Measurements from ENCODE around the gene IQGAP2.
"Not testable (repeated sequence)": the region's sequence is repeated elsewhere in the genome, so short reads cannot be mapped to it uniquely, and the experiment has no call there.

The IQGAP2 gene

GRCh38 chr5:76652809-76653414 lies 249.8 kb downstream of the IQGAP2 start:
- no peak for DNase-seq (ENCODE audit: low read depth in 3 of 3)

DNA sequence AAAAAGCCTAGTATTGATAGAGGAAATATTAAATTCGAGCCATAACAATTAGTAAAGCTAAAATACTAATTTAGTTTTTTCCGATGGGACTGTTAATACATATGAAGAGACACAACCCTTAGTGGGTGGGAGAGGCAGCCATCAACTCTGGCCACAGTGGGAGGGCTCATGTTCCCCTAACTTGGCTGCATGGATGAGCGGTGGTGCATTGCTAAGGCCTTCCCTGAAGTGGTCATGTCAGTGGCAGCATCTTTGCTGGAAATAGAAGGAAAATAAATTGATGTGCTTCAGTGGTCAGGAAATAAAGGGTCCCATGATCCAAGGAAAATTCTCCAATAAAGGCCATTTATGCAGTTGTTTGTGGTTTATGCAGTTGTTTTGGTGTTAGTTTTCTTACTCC lies 254.0 kb downstream of the IQGAP2 start:
- DNase-seq (ENCODE audit: low read depth in 3 of 3) = no peak

- DNase-seq (ENCODE audit: low read depth in 3 of 3) = no peak
Measured at GRCh38 chr5:76657683-76658311, 254.7 kb downstream of the IQGAP2 start.

DNA sequence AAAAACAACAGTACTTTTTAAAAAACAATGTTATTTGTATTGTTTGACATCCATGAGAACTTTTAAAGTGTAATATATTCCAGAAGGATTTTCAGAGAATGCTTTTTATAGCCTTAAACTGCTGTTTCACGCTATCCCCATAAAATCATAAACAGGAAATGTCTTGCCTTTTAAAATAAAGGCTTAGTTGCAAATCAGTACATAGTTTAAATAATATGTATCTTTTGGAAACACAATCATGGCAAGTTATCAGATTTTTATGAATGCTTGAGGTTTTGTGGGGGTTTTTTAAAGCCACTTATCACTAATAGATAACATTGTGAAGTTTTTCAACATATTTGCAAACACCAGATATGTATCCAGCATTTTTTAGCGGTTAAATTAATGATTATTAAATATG lies 257.3 kb downstream of the IQGAP2 start:
- DNase-seq (ENCODE audit: low read depth in 3 of 3) = no peak

GRCh38 chr5:76662521-76662920 lies 259.4 kb downstream of the IQGAP2 start:
- DNase-seq (ENCODE audit: low read depth in 3 of 3) = no peak

DNA sequence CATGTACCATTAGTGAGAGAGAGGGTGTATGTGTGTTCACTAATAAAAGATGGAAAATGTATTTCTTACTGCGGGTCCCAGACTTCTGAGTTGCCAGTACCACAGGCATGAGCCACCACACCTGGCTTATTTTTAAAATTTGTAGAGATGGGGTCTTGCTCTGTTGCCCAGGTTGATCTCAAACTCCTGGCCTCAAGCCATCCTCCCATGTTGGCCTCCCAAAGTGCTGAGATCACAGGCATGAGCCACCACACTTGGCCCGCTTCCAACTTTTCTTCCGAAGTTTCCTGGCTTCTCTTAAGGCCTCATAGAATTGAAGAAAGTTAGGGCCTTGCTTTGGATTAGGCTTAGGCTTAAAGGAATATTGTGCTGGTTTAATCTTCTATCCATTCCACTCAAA lies 260.5 kb downstream of the IQGAP2 start:
- DNase-seq (ENCODE audit: low read depth in 3 of 3) = no peak

- no peak for DNase-seq (ENCODE audit: low read depth in 3 of 3)
Measured at GRCh38 chr5:76664079-76664478, 261.0 kb downstream of the IQGAP2 start.

GRCh38 chr5:76667495-76667894 lies 264.4 kb downstream of the IQGAP2 start:
- no peak for DNase-seq (ENCODE audit: low read depth in 3 of 3)

- no peak for DNase-seq (ENCODE audit: low read depth in 3 of 3)
Measured at GRCh38 chr5:76669245-76669644, 266.2 kb downstream of the IQGAP2 start.

DNA sequence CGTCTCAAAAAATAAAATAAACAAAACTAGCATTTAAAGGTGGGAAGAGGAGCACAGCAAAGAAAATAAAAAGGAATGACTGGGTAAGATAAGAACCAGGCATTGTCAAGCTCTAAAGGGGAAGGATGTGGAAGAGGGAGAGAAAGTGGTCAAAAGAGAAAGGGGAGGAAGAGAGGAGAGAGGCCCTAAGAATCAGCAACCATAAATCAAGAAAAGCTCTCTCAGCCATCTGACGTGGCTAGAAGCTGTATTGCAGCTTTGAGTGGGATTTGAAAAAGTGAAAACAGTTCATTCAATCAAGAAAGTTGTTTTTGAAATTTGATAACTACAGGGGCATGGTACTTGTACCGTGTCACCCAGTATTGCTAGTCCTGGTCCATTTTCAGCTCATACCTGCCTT lies 267.4 kb downstream of the IQGAP2 start:
- no peak for DNase-seq (ENCODE audit: low read depth in 3 of 3)

DNA sequence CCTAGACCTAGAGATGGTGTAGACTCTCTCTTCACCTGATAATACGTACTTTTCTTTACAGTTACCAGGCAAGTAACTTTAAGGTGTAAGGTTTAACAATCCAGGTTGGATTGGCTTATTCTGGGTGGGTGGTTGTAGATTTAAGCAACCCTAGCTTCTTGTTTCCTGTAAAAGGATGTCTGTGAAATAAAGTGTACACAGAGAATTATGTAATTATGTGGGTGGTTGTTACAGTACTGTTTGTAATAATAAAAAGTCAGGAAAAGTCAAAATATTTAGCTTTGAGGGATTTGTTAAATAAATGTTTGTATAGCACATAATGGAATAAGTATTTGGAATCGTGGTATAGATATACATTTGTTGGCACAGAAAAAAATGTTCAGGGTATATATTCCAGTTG lies 269.2 kb downstream of the IQGAP2 start:
- DNase-seq (ENCODE audit: low read depth in 3 of 3) = no peak

DNA sequence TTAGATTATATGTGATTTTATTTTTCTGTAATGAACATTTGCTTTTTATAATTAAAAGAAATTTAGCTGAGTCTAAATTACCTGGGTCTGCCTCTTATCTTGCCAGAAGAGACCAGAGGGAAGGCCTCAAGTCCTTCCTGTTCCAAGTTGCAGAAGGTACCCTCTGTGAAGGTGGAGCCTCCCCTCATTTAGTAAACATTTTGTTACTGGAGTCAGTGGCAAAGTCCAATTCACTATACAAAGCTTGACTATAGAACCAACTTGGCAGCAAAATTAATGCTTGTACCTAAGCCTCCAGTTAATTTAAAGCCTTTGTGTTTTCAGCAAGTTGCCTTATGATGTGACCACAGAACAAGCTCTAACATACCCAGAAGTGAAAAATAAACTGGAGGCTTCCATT lies 270.0 kb downstream of the IQGAP2 start:
- no peak for DNase-seq (ENCODE audit: low read depth in 3 of 3)

GRCh38 chr5:76674330-76675066 lies 271.4 kb downstream of the IQGAP2 start:
- no peak for DNase-seq (ENCODE audit: low read depth in 3 of 3)

DNA sequence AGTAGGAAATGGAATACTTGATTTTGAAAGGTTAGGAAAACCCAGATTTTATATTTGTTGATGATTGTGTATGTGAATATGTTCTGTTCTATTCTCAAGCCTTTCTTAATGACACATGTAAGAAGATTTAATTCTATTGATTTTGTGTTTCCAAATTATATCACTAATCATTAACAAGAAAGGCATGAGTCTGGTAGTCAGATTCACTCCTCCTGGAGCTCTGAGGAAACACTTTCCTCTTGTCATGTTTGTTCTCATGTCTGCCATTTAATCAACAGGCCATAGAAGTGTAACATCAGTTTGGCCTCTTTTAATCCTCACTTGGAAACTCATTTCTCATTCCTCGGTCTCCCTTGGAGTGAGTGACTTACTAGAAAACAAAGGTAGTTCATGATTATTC lies 272.3 kb downstream of the IQGAP2 start:
- DNase-seq (ENCODE audit: low read depth in 3 of 3) = no peak

- no peak for DNase-seq (ENCODE audit: low read depth in 3 of 3)
Measured at GRCh38 chr5:76677849-76678472, 274.9 kb downstream of the IQGAP2 start.

- DNase-seq (ENCODE audit: low read depth in 3 of 3) = no peak
Measured at GRCh38 chr5:76679231-76679630, 276.1 kb downstream of the IQGAP2 start.

DNA sequence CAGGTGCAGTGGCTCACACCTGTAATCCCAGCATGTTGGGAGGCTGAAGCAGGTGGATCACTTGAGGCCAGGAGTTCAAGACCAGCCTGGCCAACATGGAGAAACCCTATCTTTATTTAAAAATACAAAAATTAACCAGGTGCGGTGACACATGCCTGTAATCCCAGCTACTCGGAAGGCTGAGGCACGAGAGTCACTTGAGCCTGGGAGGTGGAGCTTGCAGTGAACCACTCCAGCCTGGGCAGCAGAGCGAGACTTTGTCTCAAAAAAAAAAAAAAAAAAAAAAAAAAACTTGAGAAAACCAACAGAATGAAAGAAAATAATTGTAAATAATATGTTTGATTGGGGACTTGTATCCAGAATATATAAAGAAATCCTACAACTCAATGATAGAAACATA lies 277.7 kb downstream of the IQGAP2 start:
- not testable (repeated sequence) for DNase-seq (ENCODE audit: low read depth in 3 of 3)

DNA sequence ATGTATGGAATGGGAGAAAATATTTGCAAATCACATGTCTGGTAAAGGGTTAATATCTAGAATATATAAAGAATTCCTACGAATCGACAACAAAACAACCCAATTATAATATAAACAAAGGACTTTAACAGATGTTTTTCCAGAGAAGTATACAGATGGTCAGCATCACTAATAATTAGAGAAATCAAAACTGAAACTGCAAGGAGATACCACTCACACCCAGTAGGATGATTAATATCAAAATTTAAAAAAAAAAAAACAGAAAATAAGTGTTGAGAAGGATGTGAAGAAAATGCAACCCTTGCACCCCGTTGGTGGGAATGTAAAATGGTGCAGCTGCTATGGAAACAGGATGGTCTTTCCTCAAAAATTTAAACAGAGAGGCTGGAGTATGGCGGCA lies 278.2 kb downstream of the IQGAP2 start:
- no peak for DNase-seq (ENCODE audit: low read depth in 3 of 3)

GRCh38 chr5:76682387-76682786 lies 279.3 kb downstream of the IQGAP2 start:
- no peak for DNase-seq (ENCODE audit: low read depth in 3 of 3)

GRCh38 chr5:76683816-76684731 lies 281.0 kb downstream of the IQGAP2 start:
- DNase-seq (ENCODE audit: low read depth in 3 of 3) = no peak

GRCh38 chr5:76684756-76685519 lies 281.9 kb downstream of the IQGAP2 start:
- no peak for DNase-seq (ENCODE audit: low read depth in 3 of 3)

All from stimulated activated CD4-positive, alpha-beta T cell treated with anti-CD3 and anti-CD28 coated beads, TNF-alpha, amount 100 ng/mL, for 24 hours (primary cell).